ENCODE data around the gene ACAD10. TPM values are rescaled to one million over a fixed set of nuclear protein-coding genes. Genes with fewer than 3 reads are reported as not detected.
"Not testable (repeated sequence)": the region's sequence is repeated elsewhere in the genome, so short reads cannot be mapped to it uniquely, and the experiment has no call there.

ACAD10 gene
- total RNA-seq, 1 donor from 2014 or later = 21.8 TPM

- DNase-seq = no peak
Measured at GRCh38 chr12:111753144-111753881, 67.5 kb downstream of the ACAD10 start.

- DNase-seq = no peak
Measured at GRCh38 chr12:111754671-111755070, 68.8 kb downstream of the ACAD10 start.

GRCh38 chr12:111756196-111756595, 70.3 kb downstream of the ACAD10 start:
- no peak for DNase-seq

GRCh38 chr12:111756681-111757080, 70.8 kb downstream of the ACAD10 start:
- DNase-seq = no peak

GRCh38 chr12:111757361-111758119, 71.7 kb downstream of the ACAD10 start:
- DNase-seq = no peak

- DNase-seq = no peak
Measured at GRCh38 chr12:111758120-111758561, 72.3 kb downstream of the ACAD10 start.

- no peak for DNase-seq
Measured at GRCh38 chr12:111759271-111759670, 73.4 kb downstream of the ACAD10 start.

- DNase-seq = no peak
Measured at GRCh38 chr12:111759991-111760390, 74.1 kb downstream of the ACAD10 start.

- DNase-seq = no peak
Measured at GRCh38 chr12:111761099-111761498, 75.2 kb downstream of the ACAD10 start.

- DNase-seq = no peak
Measured at GRCh38 chr12:111761706-111762105, 75.9 kb downstream of the ACAD10 start.

GRCh38 chr12:111763552-111763951, 77.7 kb downstream of the ACAD10 start:
- not testable (repeated sequence) for DNase-seq

- no peak for DNase-seq
Measured at GRCh38 chr12:111764120-111764821, 78.4 kb downstream of the ACAD10 start.

- peak; percentile 16 for DNase-seq
Measured at GRCh38 chr12:111766608-111767361, 80.9 kb downstream of the ACAD10 start, which contains the start of gene ALDH2. Gene ALDH2, plus strand, starts transcription at chr12:111766933. Its CDS starts 50 bp downstream, at chr12:111766983.

- DNase-seq = no peak
Measured at GRCh38 chr12:111767362-111768158, 81.7 kb downstream of the ACAD10 start.

GRCh38 chr12:111768159-111768895, 82.5 kb downstream of the ACAD10 start:
- no peak for DNase-seq

- DNase-seq = no peak
Measured at GRCh38 chr12:111769599-111769998, 83.7 kb downstream of the ACAD10 start.

GRCh38 chr12:111773801-111774551, 88.1 kb downstream of the ACAD10 start:
- peak; percentile 5 for DNase-seq

- DNase-seq = peak; percentile 83
Measured at GRCh38 chr12:111775205-111776193, 89.6 kb downstream of the ACAD10 start.

Measured in skin of body (tissue), 2 donors.